Thoracic aorta (tissue), 2 donors: ENCODE data around the gene GRAMD4. TPM values are rescaled to one million over a fixed set of nuclear protein-coding genes. Genes with fewer than 3 reads are reported as not detected.

Source experiments
- ATAC-seq: fragments of 150-250 bp; one replicate; pipeline ENCODE4 v1.8.0; 2017; ENCODE audit warnings: low read depth; ENCODE audit not compliant: insufficient number of reproducible peaks, low FRiP score
- DNase-seq: peaks from one replicate; pipeline ENCODE4 v3.0.0-alpha.2; 2020; ENCODE audit warnings: low spot score
- H3K27ac ChIP-seq, 2 donors: fragments of 200-600 bp; sonication (generic); 1 replicate in 1 of 2; 2 replicates in 1 of 2; pipeline ENCODE4 v1.5.1; 2016; ENCODE audit warnings: mild to moderate bottlenecking in 2 of 2, moderate library complexity in 2 of 2
- H3K27me3 ChIP-seq: fragments of 200-600 bp; sonication (generic); replicated peaks from 2 replicates; pipeline ENCODE4 v1.6.0; 2016; ENCODE audit warnings: mild to moderate bottlenecking; ENCODE audit not compliant: insufficient read depth
- H3K36me3 ChIP-seq: fragments of 200-600 bp; sonication (generic); one replicate; pipeline ENCODE4 v1.5.1; 2016
- H3K4me1 ChIP-seq, 2 donors: fragments of 200-600 bp; sonication (generic); 1 replicate in 1 of 2; 2 replicates in 1 of 2; pipeline versions ENCODE4 v1.5.1 to v1.6.0; 2016; ENCODE audit warnings: low read depth in 2 of 2, mild to moderate bottlenecking in 1 of 2; ENCODE audit not compliant: control insufficient read depth in 1 of 2
- H3K4me3 ChIP-seq: fragments of 200-600 bp; sonication (generic); 2 replicates; pipeline ENCODE4 v1.5.1; 2016; ENCODE audit warnings: mild to moderate bottlenecking
- H3K9me3 ChIP-seq: fragments of 200-600 bp; sonication (generic); 2 replicates; pipeline ENCODE4 v1.5.1; 2016
- total RNA-seq, 2 donors: library from RNA; depleted of rRNA; stranded (reverse); fragments of >200 nt; gene quantifications; one replicate each; pipeline versions ENCODE4 v1.1.0 to v1.2.3, GENCODE V29; 2016
- TF ChIP-seq, protein P1 (sequence below): fragments of 200-600 bp; sonication (generic); IDR thresholded peaks from one replicate; pipeline ENCODE4 v1.5.1; 2019; ENCODE audit warnings: antibody characterized with exemption

Gene GRAMD4
- total RNA-seq, 2 donors from 2014 or later = 16.2 to 56.5 TPM

DNA sequence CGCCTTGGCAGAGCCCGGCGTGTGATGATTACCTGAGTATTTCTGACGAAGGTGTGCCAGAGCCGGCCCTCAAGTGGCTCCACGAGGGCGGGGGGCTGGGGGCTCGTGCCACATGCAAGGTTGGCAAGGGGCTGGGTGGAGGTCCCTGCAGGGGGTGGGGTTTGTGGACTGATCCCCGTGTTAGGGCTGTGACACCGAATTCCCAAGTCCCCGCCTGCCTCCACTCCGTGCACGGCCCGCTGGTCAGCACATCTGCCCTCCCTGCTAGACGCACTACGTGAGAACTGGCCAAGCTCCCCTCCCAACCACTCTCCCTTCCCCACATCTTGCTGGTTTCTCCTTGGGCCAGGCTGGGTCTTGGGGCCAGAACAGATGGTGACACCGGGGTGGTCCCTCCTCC lies 34.2 kb downstream of the GRAMD4 start:
- TF ChIP-seq, protein P1, sequence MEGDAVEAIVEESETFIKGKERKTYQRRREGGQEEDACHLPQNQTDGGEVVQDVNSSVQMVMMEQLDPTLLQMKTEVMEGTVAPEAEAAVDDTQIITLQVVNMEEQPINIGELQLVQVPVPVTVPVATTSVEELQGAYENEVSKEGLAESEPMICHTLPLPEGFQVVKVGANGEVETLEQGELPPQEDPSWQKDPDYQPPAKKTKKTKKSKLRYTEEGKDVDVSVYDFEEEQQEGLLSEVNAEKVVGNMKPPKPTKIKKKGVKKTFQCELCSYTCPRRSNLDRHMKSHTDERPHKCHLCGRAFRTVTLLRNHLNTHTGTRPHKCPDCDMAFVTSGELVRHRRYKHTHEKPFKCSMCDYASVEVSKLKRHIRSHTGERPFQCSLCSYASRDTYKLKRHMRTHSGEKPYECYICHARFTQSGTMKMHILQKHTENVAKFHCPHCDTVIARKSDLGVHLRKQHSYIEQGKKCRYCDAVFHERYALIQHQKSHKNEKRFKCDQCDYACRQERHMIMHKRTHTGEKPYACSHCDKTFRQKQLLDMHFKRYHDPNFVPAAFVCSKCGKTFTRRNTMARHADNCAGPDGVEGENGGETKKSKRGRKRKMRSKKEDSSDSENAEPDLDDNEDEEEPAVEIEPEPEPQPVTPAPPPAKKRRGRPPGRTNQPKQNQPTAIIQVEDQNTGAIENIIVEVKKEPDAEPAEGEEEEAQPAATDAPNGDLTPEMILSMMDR = no peak
- Histone ChIP-seq H3K9me3 (no peaks in the 10 kb centered on the region), H3K4me1 (peaks cover 7 to 10% of the 10 kb centered on the region in 2 donors), H3K27ac (no peak overlapping the region), H3K36me3 (no peaks in the 10 kb centered on the region), H3K4me3 (no peak overlapping the region), H3K27me3 (no peaks in the 10 kb centered on the region)
- ATAC-seq (no peak), DNase-seq (no peak)

DNA sequence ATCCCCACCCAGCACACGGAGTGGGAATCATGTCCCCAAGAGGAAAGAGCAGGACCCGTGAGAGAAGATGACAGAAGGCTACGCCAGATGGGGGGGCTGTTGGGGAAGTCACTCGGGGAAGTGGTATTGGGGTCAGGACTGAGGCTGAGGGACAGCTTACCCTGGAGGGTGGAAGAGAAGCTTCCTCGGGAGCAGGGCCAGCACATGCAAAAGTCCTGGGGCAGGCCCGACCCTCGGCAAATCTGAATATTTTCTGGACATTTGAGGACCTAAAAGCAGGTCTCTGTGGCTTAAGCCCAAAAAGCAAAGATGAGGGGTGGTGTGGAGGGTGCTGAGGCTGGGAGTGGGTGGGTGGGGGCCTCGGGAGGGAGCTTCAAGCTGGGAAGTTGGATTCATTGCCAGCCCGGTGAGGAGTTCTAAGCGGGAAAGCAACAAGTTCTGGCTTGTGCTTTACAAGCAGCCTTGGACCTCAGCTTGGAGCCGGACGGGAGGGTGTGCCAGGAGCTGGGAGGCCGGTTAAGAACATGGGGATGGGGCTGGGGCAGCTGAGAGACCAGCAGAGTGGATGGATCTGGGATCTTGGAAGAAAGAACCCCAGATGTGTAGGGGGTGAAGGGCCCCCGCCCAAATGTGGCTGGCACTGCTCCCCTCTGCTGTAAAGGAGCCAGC lies 34.9 kb downstream of the GRAMD4 start:
- TF ChIP-seq, protein P1 = no peak
- H3K9me3 ChIP-seq = no peaks in the 10 kb centered on the region
- H3K4me3 ChIP-seq = no peak overlapping the region
- H3K27ac ChIP-seq = no peak overlapping the region
- no peak for DNase-seq
- no peaks in the 10 kb centered on the region for H3K36me3 ChIP-seq
- no peaks in the 10 kb centered on the region for H3K27me3 ChIP-seq
- ATAC-seq = no peak
- peaks cover 1 to 4% of the 10 kb centered on the region in 2 donors for H3K4me1 ChIP-seq

DNA sequence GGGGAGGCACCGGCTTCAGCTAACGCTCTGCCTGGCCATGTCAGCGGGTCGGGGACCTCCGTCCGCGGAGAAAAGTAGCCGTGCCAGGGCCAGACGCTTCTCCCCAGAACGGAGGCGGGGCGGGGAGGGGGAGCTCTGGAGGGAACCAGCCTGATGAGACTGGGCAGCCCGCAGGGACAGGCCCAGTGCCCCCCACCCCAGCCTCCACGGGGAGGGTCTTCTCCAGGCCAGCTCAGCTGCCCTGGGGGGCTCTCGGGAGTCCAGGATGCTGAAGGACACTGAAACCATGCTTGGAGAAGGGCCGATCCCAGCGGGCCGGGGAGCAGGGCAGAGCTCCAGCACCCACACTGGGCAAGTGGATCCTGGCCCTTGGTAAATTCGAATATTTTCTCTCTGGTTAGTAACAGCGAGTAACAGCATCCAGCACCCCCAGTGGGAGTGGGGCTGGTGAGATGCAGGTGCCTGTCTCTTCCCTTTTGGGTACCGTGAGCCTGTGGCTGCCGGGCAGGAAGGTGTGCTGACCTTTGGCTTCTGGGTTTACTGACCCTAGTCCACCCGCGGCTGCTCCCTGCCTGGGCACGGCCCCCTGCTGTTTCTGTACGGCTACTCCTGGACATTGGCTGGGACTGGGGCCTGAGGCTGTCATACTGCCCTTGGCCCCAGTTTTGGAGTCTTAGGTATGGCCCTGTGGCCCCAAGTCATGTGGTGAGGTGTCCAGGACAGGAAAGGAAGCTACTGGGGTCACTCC lies 35.8 kb downstream of the GRAMD4 start:
- Histone ChIP-seq H3K36me3 (no peaks in the 10 kb centered on the region), H3K4me1 (no peaks in the 10 kb centered on the region), H3K27ac (no peak overlapping the region), H3K27me3 (no peaks in the 10 kb centered on the region), H3K4me3 (no peak overlapping the region), H3K9me3 (no peaks in the 10 kb centered on the region)
- DNase-seq (no peak), ATAC-seq (no peak)
- TF ChIP-seq, protein P1 = no peak

DNA sequence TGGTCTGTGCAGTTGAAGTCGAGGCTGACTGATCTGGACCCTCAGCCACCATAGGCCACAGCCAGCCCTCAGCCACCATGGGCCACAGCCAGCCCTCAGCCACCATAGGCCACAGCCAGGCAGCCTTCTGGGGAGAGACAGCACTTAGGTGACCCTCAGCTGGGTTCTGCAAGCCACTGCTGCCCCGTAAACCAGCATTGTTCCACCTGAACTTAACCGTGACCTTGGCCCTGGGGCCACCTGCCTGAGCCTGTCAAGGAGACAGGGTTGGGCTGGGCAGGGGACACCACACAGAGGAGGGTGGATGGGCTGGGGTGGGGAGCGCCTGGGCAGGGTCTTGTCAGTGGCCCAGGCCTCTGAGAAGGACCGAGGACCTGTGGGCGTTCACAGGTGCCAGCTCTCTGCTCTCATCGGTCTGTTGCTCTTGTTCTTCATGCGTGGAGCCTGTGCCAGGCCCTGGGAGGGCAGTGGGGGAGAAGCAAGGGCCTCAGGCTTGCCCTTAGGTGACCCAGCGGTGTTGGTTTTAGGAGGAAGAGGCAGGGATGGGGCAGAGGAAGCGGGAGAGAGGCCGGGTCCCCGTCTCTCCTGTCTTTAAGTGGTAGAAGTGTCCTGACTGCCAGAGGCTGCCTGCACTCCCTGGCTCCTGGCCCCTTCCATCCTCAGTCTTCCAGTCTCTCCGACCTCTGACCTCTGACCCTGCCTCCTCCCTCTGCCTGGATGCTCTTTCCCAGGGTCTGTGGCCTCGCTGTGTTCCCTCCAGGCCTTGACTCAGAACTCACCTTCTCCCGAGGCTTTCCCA lies 36.9 kb downstream of the GRAMD4 start:
- H3K9me3 ChIP-seq = no peaks in the 10 kb centered on the region
- TF ChIP-seq, protein P1 = no peak
- no peak overlapping the region for H3K27ac ChIP-seq
- no peaks in the 10 kb centered on the region for H3K36me3 ChIP-seq
- H3K27me3 ChIP-seq = no peaks in the 10 kb centered on the region
- DNase-seq (no peak), ATAC-seq (no peak)
- H3K4me3 ChIP-seq = no peak overlapping the region
- H3K4me1 ChIP-seq = no peaks in the 10 kb centered on the region

DNA sequence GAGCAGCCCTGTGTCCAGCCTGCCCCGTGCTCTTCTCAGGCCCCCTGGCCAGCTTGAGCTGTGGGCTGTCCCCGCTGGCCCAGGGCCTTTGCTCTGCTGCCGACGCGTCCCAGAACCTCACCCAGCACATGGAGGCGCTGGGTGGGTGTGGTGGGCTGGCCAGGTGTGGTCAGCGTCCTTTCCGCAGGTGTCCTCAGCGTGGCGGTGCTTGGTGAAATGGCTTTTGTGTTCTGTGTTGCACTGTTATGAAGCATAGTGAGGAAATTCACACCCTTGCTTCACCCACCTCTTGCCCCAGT lies 37.4 kb downstream of the GRAMD4 start:
- Histone ChIP-seq H3K4me3 (no peak overlapping the region), H3K4me1 (no peaks in the 10 kb centered on the region), H3K27ac (no peak overlapping the region), H3K27me3 (no peaks in the 10 kb centered on the region), H3K36me3 (no peaks in the 10 kb centered on the region), H3K9me3 (no peaks in the 10 kb centered on the region)
- ATAC-seq (no peak), DNase-seq (no peak)
- TF ChIP-seq, protein P1 = no peak
